Right kidney (tissue), 9 donors: ENCODE data around the gene FAM209A.
"Not testable (repeated sequence)": the region's sequence is repeated elsewhere in the genome, so short reads cannot be mapped to it uniquely, and the experiment has no call there.

Experiments
- DNase-seq: peaks from one replicate; pipeline ENCODE4 v3.0.0-alpha.2; 2016
- long read RNA-seq, 8 donors: transcript quantifications; one replicate each; lab custom pipeline, GENCODE V29; 2026

FAM209A gene, protein sequence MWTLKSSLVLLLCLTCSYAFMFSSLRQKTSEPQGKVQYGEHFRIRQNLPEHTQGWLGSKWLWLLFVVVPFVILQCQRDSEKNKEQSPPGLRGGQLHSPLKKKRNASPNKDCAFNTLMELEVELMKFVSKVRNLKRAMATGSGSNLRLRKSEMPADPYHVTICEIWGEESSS
- long read RNA-seq, donor 1, result 0 reads
- long read RNA-seq, donor 2, result 0 reads
- long read RNA-seq, donor 3, result 0 reads
- long read RNA-seq, donor 4, result 0 reads
- long read RNA-seq, donor 5, result 0 reads
- long read RNA-seq, donor 6, result 0 reads
- long read RNA-seq, donor 7, result 0 reads
- long read RNA-seq, donor 8, result 0 reads

DNA sequence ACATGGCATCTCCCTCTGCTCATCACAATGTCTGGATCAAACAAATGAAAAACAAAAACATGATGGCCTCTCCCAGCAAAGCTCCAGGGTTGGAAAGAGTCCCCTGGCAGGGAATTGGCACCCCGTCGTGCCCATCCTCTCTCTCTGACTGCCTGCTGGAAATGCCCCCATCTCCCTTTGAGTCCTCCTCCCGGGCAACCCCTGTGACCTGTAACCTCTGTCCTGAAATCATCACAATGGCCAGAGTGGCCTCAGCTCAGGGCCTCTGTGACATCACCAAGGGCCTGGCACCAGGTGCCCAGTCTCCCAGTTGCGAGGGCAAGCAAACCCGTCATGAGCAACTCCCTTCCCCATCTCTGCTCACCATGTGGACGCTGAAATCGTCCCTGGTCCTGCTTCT lies at the start of gene FAM209A:
FAM209A (plus strand) TSS at position 301 of the 400 bp plus-strand sequence; CDS start at position 366, 65 bp downstream.
- not testable (repeated sequence) for DNase-seq

GRCh38 chr20:56483970-56484369 lies 40.6 kb upstream of the FAM209A start:
- no peak for DNase-seq

DNA sequence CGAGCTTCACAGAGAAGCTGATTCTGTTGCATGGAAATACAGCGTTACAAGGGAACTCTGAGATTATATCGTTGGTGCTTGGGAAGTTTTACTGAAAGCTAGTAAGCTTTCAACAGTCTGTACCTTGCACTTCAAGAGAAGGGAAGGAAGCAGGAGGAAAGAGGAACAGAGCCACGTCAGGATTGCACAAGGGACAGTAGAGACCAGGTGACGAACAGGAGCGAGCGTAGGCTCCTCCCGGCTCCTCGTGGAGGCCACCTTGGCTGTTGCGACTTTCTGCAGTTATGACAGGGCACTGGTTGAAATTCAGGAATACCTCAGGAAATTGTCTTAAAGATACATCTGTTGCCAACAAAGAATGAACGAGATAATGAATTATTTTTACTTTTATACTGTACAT lies 37.3 kb upstream of the FAM209A start:
- DNase-seq, result no peak

DNA sequence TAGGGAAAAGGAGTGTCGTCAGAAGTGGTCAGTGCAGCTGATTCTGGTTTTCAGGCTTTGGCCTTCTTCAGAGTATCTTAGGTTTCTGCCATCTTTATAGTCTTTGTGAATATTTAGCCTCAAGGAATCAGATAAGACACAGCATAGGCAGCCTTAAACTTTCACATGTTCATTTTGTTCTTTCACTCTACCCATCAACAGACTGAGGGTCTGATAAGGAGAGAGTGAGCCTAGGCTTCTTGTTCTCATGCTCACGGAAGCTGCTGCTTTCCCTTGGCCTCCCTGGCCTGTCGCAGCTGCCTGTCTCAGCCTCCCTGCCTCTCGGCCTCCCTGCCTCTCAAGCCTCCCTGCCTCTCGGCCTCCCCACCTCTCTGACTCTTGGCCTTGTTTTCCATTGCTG lies 36.0 kb upstream of the FAM209A start:
- no peak for DNase-seq

DNA sequence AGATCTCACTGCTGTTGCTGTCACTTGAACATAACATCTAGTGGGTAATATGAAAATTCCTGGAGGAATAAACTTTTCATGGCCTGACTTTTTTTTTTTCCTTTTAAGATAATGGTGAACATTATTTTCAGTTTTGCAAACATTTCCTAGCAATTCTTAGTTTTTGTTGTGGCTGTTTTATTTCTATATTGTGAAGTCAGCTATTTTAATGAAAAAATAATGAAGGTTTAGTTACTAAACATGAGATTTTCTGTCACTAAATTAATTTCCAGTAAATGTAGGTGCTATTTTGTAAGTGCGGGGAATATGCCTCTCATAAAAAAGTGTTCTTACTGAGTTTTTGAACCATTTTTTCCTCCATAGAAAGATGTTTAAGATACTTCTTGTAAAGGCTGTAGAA lies 23.4 kb upstream of the FAM209A start:
- no peak for DNase-seq

- DNase-seq, result no peak
Measured at GRCh38 chr20:56503916-56504315, 20.6 kb upstream of the FAM209A start.

DNA sequence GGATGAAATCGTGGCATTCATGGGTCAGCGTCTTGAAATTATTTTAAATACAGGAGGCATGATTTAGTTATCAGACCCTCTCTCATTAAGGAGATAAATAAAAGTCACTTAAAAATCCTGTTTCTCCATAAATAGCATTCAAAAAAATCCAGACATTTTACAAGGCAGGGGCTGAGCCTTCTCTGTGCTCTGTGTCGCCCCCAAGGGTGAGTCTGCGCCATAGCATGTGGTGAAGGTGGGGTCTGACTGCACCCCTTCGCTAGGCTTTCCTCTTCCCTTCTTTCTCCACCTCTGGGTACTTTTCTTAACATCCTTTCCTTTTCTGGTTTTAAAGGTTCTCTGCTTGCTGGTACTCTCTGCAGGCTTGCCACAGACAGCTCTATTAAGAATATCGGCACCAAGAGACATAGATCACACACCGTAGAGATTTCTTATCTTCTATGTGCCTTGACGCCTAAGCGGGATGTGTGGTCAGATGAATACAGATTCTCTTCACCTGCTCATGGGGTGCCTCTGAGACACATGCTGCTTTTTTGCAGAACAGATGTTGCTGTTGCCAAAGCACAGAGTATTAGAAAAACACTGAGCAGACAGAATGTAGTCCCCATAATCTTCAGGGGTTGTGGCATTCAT lies 20.1 kb upstream of the FAM209A start:
- DNase-seq, result no peak

GRCh38 chr20:56506103-56506502 lies 18.4 kb upstream of the FAM209A start:
- DNase-seq, result no peak

- no peak for DNase-seq
Measured at GRCh38 chr20:56511926-56512325, 12.6 kb upstream of the FAM209A start.

- DNase-seq, result peak; percentile 10
Measured at GRCh38 chr20:56513161-56514150, 11.1 kb upstream of the FAM209A start.

DNA sequence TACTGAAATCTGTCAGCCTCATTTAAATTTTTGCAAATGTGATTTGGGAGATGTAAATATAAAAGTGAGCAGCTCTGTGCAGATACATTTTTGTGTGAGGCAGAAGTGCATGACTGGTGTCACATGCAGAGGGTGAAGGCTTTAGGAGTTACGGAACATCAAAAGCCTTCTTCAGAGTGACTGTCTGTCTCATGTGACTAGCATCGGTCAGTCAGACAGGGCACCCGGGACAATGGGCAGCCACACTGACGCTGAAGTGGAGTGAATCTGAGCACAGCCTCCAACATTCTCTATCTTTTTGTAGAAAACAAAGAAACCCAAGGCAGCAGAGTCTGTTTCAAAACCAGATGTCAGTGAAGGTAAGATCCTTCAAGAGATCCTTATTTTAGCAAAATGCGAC lies 7.9 kb upstream of the FAM209A start:
- no peak for DNase-seq

GRCh38 chr20:56517211-56517610 lies 7.3 kb upstream of the FAM209A start:
- DNase-seq, result no peak

DNA sequence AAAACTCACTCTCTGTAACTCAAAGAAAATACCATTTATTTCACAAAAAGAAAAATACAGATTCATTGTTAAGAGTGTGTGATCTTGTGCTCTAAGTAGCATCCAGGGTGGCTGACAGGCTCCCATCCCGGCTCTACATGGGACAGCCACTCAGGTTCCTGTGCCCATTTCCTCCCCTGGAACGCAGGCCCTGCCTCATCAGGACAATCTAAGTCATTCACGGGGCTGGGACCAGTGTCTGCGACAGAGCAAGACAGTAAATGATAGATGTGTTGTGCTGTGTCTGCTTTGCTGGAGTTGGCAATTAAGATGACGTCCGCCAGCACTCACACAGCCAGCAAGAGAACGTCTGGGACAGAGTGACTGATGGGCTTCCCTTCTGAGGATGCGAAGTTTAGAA lies 6.9 kb upstream of the FAM209A start:
- no peak for DNase-seq

DNA sequence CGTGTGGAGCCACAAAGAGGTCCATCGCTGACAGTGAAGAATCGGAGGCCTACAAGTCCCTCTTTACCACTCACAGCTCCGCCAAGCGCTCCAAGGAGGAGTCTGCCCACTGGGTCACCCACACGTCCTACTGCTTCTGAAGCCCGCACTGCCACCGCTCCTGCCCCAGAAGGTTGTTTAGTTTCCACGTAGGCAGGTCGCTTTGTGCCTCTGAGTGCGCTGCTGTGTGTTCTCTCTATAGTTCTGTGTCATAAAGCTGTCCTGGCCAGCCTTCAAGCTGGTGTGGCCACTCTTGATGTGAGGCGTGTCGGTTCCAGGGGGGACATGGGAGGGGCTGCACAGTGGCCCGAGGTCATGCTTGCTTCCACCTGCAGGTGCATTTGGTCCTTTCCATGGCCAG lies 6.4 kb upstream of the FAM209A start:
- DNase-seq, result no peak

DNA sequence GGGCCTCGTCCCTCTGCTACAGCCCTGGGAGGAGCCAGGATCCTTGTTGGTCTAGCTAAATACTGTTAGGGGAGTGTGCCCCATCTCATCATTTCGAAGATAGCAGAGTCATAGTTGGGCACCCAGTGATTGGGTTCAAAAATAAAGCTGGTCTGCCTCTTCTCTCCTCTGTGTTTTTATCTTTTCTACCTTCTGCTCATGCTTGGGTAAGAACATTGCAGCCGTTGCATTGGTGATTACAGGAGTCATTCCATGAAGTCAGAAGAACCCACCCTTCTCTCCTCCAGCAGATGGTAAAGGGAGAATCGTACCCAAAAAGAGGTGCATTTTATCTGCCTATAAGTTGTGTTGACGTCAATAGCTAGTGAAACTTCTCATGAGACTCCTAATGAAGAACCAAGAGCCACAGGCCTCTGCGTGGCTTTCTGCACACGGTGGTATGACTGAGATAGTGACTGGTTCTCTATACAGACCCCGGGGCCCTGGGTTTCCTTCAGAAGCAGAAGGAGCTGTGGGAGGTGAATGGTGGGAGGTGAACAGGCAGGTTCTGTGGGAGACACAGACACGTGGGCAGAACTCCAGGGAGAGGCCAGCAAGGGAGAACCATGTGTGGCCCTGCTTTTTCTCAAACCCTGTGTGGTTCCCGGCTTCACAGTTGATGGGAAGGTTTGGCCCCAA lies 5.7 kb upstream of the FAM209A start:
- DNase-seq, result no peak

DNA sequence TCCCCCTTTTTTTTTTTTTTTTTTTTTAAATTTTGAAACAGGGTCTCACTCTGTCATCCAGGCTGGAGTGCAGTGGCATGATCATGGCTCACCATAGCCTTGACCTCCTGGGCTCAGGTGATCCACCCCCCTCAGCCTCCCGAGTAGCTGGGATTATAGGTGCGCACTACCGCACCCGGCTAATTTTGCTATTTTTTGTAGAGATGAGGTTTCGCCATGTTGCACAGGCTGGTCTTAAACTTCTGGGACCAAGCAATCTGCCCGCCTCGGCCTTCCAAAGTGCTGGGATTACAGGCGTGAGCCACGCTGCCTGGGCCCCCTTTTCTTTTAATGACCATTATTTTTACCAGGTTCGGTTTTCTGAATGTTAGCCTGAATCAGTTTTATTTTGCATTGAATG lies 5.0 kb upstream of the FAM209A start:
- no peak for DNase-seq

DNA sequence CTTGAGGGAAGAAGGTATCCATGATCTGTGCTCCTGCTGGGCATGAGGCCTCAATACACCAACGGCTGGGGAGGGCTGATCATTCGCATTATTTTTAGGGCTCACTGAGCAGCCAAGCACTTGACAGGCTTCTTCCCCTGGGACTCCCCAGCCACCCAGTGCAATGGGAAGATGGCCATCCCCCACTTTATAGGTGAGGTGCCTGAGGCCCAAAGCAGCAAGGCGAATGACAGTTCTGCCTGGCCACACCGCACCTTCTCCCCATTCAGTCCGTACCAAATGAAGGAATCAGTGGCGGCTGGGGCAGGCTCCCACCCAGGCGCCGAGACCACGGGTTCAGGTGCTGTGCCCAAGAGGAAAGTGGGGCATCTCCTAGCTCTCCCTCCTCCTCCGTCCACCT lies 4.4 kb upstream of the FAM209A start:
- DNase-seq, result no peak

- DNase-seq, result not testable (repeated sequence)
Measured at GRCh38 chr20:56520746-56521354, 3.7 kb upstream of the FAM209A start.

DNA sequence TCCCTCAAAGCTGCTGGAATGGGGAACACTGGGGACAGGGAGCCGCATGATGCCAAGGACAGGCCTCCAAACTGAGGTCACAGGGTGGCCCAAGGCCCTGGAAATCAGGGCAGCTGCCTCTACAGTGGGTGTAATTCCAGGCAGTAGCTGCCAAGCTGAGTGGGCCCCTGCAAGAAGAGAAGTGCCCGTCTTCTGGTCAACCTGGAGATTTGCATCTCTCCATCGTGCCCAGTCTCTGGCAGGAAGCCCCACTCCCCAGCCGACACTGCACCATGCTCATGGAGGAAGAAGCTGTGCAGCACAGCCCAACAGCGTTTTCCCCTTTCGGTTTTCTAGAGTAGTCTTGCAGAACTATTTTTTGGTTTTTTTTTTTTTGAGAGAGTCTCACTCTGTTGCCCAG lies 2.2 kb upstream of the FAM209A start:
- DNase-seq, result no peak

- no peak for DNase-seq
Measured at GRCh38 chr20:56527521-56527920, 3.0 kb downstream of the FAM209A start.

DNA sequence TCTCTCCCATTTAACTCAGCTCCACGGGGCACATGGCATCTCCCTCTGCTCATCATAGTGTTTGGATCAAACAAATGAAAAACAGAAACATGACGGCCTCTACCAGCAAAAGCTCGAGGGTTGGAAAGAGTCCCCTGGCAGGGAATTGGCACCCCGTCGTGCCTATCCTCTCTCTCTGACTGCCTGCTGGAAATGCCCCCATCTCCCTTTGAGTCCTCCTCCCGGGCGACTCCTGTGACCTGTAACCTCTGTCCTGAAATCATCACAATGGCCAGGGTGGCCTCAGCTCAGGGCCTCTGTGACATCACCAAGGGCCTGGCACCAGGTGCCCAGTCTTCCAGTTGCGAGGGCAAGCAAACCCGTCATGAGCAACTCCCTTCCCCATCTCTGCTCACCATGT lies 8.4 kb downstream of the FAM209A start, which contains the start of gene FAM209B:
FAM209B (plus strand) TSS at position 301 of the 400 bp plus-strand sequence; CDS start at position 397, 96 bp downstream.
- not testable (repeated sequence) for DNase-seq

GRCh38 chr20:56537997-56538396 lies 13.5 kb downstream of the FAM209A start:
- DNase-seq, result no peak
